GF-D8 (cell line): Measurements from ENCODE around the gene CDNF.
"Not testable (repeated sequence)": the region's sequence is repeated elsewhere in the genome, so short reads cannot be mapped to it uniquely, and the experiment has no call there.

ENCODE experiments used
- DNase-seq: peaks from one replicate; lab custom pipeline; 2025; lab: John Stamatoyannopoulos, UW

CDNF gene

DNA sequence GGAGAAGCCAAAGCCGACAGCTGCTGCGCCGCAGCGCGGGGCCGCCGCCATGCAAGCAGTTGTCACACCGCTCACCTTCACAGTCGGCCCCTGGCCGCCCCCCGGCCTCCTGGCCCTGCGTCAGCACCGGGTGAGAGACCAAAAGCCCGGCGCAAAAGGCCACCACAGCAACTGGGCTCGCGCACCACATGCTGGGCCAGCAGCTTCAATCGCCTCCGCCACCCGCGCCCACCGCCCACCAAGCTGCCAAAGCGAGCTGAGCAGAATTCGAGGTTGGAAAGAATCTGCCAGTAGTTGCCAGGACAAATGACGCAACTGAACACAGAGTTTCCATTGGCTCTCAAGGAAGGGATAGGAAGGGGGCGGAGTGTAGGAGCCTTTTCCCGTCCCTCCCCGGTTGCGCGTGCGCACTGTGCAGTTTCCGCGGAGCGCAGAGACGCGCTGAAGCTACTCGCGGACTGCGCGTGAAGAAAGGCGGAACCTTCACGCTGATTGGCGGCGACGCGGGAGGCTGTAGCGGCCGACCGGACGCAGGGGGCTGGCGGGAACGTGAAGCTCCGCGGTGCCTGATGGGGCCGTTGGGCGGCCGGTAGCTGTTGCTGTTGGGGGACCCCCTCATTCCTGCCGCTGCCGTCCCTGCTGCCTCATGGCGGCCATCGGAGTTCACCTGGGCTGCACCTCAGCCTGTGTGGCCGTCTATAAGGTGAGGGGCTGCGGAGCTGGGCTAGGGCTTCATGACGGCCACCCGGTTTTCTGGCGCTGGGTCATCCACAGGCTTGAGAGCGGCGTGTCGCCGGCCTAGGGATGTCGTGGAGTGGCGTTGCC lies at the start of gene CDNF, which contains the start of the genes HSPA14 and MSANTD7:
TSS of gene CDNF (minus strand) at position 281 of the 825 bp plus-strand sequence. CDS start at position 190, 91 bp downstream.
TSS of gene HSPA14 (plus strand) at position 550 of the 825 bp plus-strand sequence. CDS start at position 647, 97 bp downstream.
TSS of gene MSANTD7 (plus strand) at position 550 of the 825 bp plus-strand sequence. CDS start 3,979 bp downstream, outside the sequence.
- DNase-seq: peak; percentile 97

DNA sequence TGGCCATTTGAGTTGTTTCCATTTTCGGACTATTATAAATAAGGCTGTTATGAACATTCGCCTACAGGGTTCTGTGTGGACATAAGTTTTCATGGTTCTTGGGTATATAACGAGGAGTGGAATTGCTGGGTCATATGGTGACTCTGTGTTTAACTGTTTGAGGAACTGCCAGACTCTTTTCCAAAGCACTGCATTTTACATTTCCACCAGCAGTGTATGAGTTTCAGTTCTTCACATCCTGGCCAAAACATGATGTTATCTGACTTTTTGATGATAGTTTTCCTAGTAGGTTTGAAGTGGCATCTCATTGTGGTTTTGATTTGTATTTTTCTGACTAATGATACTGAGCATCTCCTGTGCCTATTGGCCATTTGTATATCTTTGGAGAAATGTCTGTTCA lies 46.2 kb upstream of the CDNF start:
- no peak for DNase-seq

DNA sequence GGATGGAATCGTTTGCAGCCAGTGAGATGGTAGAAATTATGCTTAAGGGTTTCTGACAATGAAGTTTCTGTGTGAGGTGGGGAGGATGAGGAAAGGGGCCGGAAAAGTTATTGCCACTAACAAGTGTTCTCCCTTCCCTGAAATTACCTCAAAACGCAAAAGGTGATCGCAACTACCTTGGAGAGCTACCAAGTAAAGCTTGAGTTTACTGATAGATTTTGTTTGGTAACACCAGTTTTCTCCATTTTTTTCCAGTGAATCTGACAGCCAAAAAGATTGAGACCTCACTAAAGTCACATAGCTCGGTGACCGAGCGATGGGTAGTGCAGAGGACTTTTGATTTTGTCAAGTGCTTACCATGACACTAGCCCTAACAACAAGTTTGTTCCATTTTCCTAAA lies 42.4 kb upstream of the CDNF start:
- DNase-seq: no peak

DNA sequence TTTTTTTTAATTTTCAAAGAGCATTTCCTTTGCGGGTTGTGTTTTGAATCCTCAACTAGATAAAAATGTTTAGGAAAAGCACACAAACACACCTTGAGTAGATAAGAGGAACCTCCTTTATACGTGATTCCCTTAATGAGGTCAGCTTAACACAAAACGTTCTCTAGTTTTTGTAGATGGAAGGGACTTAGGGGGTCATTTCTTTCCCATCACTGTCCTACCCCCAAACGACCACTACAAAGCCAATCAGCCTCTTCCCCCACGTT lies 42.0 kb upstream of the CDNF start:
- DNase-seq: no peak

DNA sequence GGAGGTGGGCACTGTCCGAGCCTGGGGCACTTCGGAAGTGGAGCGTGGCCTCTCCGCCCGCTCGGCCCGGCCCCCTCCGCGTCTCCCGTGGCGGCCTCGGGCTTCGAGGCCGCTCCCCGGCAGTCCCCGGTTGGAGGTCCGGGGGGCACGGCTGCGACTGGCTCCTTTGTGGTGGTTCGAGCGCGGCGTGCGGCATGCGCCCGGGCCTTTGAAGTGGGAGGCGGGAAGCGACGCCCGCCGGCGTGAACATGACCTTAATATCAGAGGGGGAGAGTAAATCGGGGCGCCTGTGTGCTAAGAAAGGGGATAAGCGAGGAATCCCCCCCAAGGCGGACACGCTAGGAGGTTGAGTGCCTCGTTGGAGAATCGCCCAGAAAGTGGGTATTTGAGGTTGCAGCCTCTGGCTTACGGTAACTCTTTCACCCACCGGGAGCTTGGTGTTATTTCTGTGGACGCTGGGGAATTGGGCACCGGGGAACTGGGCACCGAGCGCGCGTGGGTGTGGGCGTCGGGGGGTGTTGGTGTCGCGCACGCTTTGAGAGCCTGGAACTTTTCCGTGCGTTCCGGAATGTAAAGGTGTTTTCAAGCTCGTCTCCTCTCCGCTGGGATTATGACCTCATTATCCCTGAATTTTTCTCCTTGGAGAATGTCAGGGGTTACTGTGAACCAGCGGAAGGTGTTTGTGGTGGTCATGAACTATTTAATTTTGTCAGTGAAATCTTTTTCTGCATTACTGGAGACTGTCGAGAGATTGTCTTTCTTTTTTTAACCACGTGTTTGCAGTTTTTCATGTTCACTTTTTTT lies 41.5 kb upstream of the CDNF start:
- DNase-seq: no peak

DNA sequence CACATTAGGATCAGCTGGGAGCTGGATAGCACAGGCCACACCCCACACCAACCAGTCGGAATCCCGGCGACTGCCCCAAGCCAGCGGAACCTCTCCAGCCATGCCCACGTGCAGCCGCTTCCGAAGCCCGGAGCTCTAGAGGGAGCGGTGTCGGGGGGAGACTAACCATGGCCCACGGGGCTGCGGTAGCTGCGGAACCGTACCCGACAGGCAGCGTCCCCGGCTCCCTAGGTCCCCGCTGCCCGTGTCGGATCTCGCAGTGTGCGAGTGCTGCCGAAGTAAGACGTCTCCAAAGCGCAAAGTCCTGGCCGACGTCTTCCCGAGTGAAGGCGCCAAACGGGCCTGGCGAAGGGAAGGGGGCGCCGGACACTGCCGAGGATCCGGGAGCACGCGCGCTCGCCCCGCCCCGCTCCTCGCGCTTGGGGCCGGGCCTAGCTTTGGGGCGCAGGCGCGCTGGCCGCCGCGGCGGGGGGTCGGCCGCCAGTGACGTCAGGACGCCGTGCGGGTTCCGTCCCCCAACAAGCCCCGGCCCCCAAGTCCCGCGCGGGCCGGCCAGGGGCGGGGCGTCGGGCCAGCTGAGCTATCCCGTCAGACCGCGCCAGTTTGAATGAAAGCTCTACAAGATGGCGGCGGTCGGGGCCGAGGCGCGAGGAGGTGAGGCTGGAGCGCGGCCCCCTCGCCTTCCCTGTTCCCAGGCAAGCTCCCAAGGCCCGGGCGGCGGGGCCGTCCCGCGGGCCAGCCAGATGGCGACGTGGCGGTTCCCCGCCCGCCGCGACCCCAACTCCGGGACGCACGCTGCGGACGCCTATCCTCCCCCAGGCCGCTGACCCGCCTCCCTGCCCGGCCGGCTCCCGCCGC lies 40.7 kb upstream of the CDNF start, which contains the start of gene SUV39H2:
TSS of gene SUV39H2 (plus strand) at position 601 of the 858 bp plus-strand sequence. CDS start at position 624, 23 bp downstream.
- DNase-seq: peak; percentile 75

DNA sequence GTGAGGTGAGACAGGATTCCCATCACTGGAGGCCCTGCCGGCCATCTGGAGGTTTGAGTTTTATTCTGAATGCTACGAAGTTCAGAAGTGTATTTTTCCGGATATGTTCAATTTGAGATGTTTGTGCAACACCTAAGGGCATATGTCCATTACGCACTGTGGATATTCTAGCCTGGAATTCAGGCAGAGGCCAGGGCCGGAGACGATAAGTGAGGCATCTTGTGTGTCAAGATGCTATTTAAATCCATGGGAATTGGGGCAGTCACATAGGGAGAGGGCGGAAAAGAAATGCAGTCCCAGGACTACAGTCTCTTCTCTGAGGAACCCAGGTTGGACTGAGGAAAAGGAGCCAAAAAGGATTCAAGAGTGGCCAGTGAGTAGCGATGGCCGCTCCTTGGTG lies 38.9 kb upstream of the CDNF start:
- no peak for DNase-seq

DNA sequence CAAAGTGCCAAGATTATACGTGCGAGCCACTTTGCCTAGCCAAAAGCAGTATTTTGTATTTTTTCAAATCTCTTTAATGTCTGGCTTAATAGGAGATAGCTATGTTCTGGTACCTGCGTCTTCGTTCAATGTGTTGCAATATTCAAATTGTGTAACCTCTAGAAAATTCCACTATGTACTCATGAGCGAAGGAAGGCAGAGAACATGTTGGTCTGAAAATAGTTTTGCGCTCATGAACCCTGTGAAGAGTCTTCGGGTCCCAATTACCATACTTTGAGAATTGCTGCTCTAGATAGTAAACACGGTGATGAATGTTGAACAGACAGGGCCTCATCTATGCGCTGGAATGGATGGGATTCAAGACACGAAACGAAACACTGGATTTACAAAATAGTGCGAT lies 38.1 kb upstream of the CDNF start:
- no peak for DNase-seq

DNA sequence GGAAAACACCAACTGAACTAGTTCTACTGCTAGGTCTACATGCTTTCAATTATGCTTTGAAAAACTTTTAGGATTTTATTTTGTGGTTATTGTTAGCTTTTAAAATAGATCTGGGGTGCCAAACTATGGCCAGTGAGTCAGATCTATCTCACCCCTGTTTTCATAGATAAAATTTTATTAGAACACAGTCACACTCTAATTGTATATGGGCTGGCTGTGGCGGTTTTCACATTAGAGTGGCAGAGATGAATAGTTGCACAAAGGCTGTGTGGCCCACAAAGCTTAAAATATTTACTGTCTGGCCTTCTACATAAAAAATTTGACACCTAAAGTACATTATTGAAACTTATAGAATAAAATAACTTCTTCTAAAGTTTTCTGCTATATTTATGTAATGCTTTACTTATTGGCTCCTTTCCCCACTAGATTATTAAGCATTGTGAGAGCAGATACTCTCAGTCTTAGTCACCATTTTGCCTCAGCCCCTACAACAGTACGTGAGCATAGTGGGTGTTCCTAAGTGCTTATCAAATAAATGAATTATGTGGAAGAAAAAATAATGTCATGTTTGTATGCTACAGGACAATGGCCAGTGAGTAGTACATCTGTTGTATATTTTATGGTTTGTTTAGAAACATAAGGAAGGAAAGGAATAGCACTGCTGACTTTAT lies 35.4 kb upstream of the CDNF start:
- no peak for DNase-seq

DNA sequence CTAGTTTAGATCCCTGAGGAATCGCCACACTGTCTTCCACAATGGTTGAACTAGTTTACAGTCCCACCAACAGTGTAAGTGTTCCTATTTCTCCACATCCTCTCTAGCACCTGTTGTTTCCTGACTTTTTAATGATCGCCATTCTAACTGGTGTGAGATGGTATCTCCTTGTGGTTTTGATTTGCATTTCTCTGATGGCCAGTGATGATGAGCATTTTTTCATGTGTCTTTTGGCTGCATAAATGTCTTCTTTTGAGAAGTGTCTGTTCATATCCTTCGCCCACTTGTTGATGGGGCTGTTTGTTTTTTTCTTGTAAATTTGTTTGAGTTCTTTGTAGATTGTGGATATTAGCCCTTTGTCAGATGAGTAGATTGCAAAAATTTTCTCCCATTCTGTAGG lies 27.0 kb upstream of the CDNF start:
- DNase-seq: not testable (repeated sequence)

DNA sequence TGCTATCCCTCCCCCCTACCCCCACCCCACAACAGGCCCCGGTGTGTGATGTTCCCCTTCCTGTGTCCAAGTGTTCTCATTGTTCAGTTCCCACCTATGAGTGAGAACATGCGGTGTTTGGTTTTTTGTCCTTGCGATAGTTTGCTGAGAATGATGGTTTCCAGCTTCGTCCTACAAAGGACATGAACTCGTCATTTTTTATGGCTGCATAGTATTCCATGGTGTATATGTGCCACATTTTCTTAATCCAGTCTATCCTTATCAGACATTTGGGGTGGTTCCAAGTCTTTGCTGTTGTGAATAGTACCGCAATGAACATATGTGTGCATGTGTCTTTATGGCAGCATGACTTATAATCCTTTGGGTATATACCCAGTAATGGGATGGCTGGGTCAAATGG lies 26.6 kb upstream of the CDNF start:
- DNase-seq: not testable (repeated sequence)

DNA sequence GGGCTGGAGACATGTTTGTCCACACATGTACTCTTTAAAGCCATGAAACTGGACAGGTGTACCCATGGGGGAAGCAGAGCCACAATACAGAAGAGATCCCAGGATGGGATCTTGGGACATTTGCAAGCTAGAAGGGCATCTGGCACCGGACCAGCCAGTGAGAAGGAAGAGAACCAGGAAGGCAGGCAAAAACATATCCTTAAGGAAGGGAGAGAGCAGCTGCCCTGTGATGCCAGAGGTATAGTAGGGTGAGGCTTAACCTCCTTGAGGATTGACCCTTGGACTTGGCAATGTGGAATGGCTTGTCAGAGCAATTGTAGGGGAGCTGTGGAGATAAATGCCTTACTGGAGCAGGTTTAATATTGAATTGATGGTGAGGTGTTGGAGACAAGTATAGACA lies 23.0 kb upstream of the CDNF start:
- no peak for DNase-seq

DNA sequence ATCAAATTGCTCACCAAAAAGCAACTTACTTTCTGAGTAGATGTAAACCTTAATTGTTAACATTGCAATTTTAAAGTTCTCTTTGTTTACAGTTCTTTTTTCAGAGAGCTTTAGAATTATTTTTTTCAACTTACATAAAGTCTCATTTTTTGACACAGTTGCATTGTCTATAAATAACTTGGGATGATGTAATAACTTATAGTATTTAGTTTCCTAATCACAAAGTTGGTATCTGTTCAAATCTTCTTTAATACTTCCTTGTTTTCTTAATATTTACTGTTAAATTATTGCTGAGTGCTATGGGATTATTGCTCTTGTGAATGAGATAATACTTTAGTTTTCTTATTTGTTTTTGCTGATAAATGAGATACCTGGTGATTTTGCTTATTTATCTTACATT lies 21.9 kb upstream of the CDNF start:
- no peak for DNase-seq

DNA sequence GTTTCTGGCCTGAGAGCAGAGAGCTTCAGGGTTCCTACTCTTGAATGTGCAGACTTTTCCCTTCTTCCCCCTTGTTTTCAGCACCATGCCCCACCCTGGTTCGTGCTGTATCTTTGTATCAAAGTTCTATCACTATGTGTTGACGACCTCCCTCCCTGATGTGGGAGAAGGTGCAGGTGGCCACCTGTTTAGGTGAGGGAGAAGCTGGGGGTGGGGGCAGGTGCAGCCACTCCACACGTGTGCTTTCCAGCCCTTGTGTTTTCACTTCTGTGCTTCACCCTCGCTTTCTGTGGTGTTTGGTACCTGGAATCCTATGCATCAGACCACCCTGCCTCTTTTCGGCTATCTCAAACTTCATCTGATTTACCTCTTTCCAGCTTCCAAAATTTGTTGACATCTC lies 21.2 kb upstream of the CDNF start:
- DNase-seq: no peak

DNA sequence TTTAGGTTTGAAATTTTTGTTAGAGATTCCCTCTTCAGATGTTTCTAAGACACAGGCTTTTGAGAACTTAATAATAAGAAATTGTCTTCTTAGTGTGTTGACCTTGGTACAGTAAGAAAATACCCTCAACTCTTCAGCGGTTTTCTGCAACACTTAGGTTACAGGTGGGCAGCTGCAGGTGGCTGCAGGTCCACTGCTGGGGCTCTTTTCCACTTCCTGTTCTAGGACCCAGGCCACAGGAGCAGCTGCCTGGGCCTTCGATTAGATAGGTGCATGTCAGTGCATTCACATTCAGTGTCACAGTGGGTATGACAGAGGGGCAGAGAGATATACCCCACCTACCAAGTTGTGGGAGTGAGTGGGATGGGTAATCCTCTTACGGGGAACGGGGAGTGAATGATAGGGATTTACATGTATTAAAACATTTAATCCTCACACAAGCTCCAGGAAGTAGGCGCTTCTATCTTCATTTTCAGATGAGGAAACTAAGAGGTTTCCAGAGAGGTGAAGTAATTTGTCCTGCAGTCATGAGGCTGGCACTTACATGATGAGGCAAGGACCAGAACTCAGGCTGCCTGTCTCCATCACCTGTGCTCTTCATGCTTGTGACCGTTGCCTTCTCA lies 20.6 kb upstream of the CDNF start:
- DNase-seq: no peak

DNA sequence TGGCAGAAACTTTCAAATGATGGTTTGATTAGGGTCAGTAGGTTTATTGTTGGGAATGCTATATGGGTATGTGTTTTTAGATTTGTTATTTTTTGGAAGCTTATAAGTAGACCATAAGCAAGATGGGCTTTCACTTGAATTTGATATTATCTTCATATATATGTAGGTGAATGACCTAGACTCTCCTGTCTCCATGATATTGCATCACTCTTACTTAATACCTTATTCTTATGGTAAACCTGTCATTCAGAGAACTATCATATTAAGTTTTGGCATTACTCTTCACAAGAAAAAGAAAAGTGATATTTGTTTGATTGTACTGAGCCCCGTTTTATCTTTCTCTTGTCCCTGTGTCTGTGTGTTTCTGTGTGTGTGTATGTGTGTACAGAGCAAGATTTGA lies 17.6 kb upstream of the CDNF start:
- no peak for DNase-seq

DNA sequence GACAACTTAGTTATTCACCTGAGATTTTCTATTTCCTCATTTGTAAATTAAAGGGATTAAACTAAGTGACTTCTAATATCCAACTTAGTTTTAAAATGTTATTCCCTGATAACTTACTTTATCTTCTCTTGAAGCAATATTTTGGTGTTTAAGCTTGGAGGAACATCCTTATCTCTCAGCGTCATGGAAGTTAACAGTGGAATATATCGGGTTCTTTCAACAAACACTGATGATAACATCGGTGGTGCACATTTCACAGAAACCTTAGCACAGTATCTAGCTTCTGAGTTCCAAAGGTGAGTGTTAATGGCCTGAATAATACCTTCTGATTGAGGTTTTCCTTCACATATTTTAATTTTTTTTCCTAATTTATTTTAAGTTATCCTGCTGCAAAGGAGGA lies 14.4 kb upstream of the CDNF start:
- no peak for DNase-seq

DNA sequence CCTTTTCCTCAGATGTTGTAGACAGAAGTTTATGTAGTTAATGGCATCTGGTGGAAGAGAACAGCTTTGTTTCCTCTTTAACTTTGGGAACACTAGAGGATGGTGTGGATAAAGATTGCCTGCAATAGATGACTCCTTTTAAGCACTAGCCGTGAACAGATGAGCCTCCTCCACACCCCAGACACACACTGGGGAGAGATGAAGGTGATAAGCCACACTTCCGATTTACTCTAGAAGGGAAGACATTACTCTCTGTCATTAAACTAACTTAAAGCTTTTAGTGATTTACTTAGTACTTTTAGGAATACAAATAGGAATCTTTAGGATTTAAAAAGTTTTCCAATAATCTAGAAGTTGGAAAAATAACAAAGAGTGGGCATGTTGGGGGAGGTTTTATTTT lies 7.1 kb upstream of the CDNF start:
- no peak for DNase-seq

DNA sequence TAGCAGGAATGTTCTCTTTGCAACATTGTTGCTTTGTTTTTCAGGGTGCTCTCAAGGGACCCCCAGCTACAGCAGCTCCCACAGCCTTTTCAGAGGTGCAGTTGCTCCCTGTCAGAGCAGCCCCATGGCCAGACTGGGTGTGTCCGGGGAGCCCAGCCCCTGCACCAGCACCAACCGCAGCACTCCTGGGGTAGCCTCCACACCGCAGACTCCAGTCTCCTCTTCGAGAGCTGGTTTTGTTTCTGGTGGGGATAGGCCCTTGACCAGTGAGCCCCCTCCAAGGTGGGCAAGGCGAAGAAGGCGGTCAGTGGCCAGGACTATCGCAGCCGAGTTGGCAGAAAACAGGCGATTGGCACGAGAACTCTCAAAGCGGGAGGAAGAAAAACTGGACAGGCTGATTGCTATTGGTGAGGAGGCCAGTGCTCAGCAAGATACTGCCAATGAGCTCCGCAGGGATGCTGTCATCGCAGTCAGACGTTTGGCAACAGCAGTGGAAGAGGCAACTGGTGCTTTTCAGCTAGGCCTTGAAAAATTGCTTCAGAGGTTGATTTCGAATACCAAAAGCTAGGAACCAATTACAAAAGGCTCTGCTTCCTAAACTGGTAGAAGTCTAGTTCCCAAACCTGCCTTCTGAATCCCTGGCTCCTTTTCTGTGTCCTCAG lies 5.6 kb upstream of the CDNF start:
- DNase-seq: no peak

DNA sequence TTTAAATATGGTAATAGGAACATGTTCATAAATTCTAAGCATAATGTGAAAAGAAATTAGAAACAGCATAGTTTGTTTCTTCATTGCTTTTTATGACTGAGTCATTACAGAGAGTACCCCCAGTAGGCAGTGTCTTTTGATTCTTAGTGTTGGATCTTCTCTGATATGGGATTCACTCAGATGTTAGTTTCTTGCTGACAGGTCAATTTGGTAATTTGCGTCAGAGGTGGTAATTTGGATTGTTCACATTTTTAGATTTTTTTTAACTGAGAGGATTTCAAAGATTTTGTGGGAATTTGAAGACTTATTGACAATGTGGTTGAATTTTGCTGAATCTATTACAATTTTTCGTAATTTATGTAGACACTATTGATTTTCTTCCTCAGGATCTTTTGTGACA lies 2.3 kb upstream of the CDNF start:
- no peak for DNase-seq

DNA sequence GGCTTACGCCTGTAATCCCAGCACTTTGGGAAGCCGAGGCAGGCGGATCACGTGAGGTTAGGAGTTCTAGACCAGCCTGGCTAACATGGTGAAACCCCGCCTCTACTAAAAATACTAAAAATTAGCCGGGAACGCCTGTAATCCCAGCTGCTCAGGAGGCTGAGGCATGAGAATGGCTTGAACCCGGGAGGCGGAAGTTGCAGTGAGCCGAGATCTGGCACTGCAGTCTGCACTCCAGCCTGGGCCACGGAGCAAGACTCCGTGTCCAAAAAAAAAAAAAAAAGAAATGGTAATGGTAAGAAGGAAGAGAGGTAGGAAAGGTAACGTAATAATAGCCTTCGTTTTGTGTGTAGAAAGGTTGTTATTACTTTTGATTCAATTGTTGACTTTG lies 1.5 kb upstream of the CDNF start:
- DNase-seq: no peak
